Lung microvascular endothelial cell (primary cell): Measurements from ENCODE around the gene QPRT. TPM values are rescaled to one million over a fixed set of nuclear protein-coding genes. Genes with fewer than 3 reads are reported as not detected.
"Not testable (repeated sequence)": the region's sequence is repeated elsewhere in the genome, so short reads cannot be mapped to it uniquely, and the experiment has no call there.

Source experiments
- DNase-seq, 2 donors: peaks; one replicate each; pipeline versions ENCODE4 v3.0.0 to v3.0.0-alpha.2; 2010; ENCODE audit warnings: low read depth in 2 of 2
- total RNA-seq: library from RNA; depleted of rRNA; stranded (reverse); fragments of >200 nt; gene quantifications from 2 replicates; pipeline ENCODE4 v1.2.1, GENCODE V29; 2014

QPRT gene
- total RNA-seq, 1 donor from 2014 or later: 0.20 TPM

GRCh38 chr16:29717113-29717512, 38.1 kb downstream of the QPRT start:
- no peak for DNase-seq

DNA sequence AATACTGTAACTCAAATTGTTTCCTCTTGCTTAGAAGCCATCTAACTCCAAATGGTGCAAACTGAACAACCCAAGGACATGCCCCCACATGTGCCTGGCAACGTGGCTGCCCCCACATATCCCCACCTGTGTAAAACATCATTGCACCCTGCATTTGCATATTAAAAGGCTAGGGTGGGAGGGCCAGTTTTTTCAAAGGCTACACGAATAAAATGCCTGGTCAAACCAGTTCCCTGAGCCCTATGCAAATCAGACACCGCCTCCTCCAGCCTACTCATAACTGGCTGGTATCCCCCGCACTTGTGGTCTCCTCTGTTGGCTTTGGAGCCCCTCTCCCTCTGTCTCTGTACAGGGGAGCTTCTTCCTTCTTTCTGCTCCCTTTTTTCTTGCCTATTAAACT, 40.1 kb downstream of the QPRT start:
- DNase-seq: no peak

DNA sequence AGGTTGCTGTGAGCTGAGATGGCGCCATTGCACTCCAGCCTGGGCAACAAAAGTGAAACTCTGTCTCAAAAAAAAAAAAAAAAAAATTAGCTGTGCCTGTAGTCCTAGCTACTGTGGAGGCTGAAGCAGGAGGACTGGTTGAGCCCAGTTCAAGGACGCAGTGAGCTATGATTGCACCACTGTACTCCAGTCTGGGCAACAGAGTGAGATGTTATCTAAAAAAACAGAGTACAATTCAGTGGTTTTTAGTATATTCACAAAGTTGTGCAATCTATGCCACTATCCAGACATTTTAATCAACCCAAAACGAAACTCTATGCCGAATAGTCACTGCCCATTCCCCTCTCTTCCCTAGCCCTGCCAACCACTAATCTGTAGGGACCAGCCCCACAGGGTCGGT, 41.7 kb downstream of the QPRT start:
- DNase-seq: no peak

DNA sequence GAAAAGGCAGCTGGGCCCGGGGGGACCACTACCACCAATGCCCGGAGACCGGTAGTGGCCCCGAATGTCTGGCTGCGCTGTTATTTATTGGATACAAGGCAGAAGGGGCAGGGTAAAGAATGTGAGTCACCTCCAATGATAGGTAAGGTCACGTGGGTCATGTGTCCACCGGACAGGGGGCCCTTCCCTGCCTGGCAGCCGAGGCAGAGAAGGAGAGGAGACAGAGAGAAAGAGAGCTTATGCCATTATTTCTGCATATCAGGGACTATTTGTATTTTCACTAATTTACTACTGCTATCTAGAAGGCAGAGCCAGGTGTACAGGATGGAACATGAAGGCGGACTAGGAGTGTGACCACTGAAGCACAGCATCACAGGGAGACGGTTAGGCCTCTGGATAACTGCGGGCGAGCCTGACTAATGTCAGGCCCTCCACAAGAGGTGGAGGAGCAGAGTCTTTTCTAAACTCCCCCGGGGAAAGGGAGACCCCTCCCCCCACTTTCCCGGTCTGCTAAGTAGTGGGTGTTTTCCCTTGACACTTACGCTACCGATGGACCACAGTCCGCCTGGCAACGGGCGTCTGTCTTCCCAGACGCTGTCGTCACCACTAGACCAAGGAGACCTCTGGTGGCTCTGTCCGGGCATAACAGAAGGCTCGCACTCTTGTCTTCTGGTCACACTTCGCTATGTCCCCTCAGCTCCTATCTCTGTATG, 42.3 kb downstream of the QPRT start:
- peak; percentile 35 to 72 for DNase-seq

DNA sequence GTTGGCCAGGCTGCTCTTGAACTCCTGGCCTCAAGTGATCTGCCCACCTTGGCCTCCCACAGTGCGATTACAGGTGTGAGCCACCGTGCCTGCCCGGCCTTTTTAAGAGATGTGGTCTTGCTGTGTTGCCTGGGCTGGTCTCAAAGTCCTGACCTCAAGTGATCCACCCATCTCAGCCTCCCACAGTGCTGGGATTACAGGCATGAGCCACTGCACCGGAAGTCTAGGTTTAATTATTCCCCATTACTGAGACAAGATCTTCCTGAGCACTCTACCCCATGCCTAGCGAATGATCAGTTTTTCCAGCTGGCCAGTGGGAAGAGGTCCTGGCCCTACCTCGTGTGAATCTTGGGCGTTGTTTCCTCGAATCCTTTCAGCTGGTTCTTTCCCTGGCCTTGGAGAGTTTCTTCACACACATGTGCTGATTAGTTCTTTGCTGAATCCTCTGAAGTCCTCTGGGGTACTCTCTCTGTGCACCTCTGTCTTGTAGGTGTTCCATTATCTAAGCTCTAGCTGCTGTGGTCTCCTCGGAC, 47.9 kb downstream of the QPRT start:
- no peak for DNase-seq

DNA sequence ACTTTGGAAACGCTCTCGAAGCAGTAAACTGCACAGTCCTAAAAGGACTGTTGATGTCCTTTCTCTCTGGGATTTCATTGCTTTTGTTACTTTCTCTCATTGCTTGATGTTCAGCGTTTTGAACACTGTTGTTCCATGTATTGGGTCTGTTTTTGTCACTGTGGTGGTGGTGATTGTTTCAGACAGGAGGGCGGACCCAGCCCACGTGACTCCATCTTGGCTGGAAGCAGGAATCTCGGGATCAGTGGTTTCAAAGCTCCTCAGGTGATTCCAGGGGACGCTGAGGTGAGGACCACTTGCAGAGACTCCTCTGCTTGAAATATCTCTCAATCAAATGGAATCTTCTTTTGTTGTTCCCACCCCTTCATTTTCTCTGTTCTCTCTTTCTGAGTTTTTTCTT, 48.5 kb downstream of the QPRT start:
- no peak for DNase-seq

DNA sequence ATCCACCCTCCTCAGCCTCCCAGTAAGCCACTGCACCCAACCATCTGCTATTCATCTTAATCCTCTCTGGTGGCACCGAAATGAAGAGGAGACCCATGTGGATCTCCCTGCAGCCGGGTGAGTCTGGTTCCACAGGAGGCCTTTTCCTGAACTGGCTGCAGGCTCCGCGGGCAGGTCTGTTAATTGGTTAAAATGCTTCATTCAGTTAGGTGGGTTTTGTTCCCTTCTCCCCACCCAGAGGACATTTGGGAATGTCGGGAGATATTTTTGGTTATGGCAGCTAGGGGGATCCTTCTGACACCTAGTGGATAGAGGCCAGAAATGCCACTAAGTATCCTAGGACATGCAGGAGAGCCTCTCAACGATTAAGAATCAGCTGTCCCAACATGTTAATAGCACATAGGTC, 50.1 kb downstream of the QPRT start:
- peak; percentile 47 to 61 for DNase-seq

DNA sequence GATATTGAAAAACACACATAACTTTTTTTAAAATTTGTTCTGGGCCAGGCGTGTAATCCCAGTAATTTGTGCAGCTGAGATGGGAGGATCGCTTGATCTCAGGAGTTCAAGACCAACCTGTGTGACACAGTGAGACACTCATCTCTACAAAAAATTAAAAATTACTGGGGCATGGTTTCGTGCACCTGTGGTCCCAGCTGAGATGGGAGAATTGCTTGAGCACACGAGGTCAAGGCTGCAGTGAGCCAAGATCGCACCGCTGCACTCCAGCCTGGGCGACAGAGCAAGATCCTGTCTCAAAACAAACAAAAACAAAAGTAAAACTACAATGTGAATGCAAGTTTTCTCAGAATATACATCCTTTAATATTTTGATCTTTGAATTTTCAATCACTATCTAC, 51.7 kb downstream of the QPRT start:
- no peak for DNase-seq

DNA sequence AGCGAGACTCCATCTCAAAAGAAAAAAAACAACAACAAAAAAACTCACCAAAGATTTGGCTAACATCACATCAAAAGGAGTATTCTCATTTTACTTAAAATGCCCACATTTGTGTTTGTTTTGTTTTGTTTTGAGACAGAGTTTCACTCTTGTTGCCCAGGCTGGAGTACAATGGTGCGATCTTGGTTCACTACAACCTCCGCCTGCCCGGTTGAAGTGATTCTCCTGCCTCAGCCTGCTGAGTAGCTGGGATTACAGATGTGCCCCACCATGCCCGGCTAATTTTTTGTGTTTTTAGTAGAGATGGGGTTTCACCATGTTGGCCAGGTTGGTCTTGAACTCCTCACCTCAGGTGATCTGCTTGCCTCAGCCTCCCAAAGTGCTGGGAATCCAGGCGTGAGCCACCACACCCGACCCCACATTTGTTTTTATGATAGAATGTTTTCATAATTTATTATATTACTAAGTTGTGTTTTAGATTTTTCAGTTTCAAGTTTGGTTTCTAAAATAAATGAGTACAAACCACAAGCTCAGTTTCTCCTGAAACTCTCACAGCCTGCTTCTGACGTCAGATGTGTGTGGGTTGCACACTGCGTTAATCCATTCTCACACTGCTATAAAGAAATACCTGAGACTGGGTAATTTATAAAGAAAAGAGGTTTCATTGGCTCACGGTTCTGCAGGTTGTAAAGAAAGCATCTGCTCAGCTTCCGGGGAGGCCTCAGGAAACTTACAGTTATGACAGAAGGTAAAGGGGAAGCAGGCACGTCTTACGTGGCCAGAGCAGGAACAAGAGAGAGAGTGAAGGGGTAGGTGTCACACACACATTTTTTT, 53.0 kb downstream of the QPRT start:
- DNase-seq: not testable (repeated sequence)

- DNase-seq: no peak
Observed at GRCh38 chr16:29734786-29735185, 55.8 kb downstream of the QPRT start.

- peak in 1 of 2 donors; percentile 15 for DNase-seq
Observed at GRCh38 chr16:29736112-29736511, 57.1 kb downstream of the QPRT start.

DNA sequence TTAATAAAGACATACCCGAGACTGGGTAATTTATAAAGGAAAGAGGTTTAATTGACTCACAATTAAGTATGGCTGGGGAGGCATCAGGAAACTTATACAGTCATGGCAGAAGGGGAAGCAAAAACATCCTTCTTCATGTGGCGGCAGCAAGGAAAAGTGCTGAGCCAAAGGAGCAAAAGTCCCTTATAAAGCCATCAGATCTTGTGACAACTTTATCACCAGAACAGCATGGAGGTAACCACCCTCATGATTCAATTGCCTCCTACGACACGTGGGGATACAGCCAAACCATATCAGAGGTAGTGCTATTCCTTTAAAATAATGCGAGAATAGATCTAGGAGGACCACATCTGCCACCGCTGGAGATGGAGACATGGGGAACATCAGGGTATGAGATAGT, 57.8 kb downstream of the QPRT start:
- DNase-seq: no peak

- no peak for DNase-seq
Observed at GRCh38 chr16:29737713-29738112, 58.7 kb downstream of the QPRT start.

DNA sequence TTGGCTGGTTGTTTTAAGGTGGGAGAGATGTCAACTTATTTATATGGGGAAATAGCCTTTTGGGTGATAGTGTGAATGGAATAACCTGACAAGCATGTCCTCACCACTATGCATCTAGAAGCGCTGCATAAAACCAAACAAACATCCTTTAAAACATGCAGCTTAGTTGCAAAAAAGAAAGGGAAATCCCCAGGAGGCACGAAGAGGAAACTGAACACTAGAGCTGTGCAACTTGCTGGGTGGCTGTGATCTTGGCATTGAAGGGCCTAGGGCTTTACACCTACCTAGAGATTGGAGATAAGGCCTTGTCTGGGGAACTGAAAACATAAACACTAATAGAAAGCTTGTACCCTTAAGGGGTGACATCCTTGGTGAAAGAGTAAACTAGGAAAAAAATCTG, 59.5 kb downstream of the QPRT start:
- no peak for DNase-seq

GRCh38 chr16:29739927-29740629, 61.1 kb downstream of the QPRT start:
- DNase-seq: not testable (repeated sequence)

DNA sequence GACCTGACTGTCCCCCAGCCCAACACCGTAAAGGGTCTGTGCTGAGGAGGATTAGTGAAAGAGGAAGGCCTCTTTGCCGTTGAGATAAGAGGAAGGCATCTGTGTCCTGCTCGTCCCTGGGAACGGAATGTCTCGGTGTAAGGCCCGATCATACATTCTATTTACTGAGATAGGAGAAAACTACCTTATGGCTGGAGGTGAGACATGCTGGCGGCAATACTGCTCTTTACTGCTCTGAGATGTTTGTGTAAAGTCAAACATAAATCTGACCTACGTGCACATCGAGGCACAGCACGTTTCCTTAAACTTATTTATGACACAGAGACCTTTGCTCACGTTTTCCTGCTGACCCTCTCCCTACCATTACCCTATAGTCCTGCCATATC, 61.6 kb downstream of the QPRT start:
- DNase-seq: not testable (repeated sequence)

GRCh38 chr16:29742683-29743275, 63.8 kb downstream of the QPRT start:
- no peak for DNase-seq

- DNase-seq: no peak
Observed at GRCh38 chr16:29743475-29743826, 64.5 kb downstream of the QPRT start.

DNA sequence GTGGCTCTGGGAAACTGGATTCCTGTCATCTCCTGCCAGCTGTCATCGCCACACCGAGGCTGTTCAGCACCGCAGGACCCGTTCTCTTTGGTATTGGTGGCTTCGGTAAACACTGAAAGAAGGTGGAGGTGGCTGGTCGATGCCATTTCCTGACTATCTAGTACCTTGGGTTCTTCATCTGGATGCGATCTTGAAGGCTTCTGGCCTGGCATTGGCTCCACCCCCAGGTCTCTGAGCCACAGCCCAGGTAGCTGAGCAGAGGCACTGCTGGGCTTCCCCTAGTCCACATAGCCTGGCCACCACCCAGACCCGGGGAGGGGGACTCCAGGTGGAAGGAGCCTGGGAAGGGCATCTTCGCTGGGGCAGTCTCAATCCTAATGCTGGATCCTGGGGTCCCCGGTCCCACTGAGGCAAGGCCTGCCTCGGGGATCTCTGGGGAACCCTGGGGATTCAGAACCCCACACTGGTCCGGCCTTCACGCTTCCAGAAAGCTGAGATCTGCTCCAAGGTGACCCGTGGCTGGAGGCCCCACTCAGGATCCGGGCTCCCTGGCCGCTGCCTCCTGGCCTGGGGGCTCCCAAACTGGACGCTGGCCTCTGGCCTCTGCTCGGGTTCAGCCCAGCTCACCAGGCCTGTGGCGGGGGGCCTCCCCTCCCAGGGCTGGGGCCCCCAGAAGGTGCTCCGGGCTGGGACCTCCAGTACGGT, 65.0 kb downstream of the QPRT start:
- no peak for DNase-seq

GRCh38 chr16:29744541-29745101, 65.6 kb downstream of the QPRT start:
- no peak for DNase-seq
